GM18909 (cell line): ENCODE data around the gene SGMS1.

Experiments
- ATAC-seq: cut with Tn5 transposase; IDR thresholded peaks from one replicate; pipeline ENCODE4 v1.9.1; 2021; ENCODE audit warnings: mild to moderate bottlenecking; ENCODE audit not compliant: unreplicated experiment, poor library complexity

SGMS1 gene

GRCh38 chr10:50326172-50326555, 297.6 kb downstream of the SGMS1 start:
- ATAC-seq = no peak

DNA sequence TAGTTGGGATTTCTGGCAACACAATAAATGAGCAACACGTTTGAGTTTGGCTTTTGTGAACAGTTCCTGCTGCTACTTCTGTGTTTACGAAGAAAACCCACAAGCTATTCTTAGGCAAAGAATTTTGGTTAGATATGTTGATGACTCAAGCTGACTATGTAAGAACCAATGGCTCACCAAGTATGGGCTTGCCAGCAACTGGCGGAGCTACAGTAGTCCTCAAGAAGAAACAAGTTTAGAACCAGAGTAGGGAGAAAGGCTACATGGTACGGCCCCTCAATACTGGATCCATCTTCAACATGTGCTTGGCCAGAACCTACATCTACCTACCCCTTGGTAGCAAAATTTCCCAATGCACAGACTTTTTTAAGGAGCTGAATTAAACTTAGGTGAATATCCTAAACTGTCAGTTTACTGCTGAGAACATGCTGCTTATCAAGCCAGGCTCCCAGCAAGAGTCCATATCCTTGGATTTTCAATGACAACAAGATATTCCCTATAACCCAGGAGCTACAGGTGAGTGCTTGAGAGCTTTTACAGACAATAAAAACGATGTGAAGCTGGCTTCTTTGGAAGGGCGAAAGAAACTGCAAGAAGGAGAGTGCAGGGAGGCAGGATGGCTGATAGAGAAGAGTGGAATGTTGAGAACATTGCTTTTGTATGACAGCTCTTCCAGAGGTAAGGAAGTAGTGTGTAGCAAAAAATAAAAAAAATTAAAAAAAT, 298.1 kb downstream of the SGMS1 start:
- peak; percentile 80 for ATAC-seq

DNA sequence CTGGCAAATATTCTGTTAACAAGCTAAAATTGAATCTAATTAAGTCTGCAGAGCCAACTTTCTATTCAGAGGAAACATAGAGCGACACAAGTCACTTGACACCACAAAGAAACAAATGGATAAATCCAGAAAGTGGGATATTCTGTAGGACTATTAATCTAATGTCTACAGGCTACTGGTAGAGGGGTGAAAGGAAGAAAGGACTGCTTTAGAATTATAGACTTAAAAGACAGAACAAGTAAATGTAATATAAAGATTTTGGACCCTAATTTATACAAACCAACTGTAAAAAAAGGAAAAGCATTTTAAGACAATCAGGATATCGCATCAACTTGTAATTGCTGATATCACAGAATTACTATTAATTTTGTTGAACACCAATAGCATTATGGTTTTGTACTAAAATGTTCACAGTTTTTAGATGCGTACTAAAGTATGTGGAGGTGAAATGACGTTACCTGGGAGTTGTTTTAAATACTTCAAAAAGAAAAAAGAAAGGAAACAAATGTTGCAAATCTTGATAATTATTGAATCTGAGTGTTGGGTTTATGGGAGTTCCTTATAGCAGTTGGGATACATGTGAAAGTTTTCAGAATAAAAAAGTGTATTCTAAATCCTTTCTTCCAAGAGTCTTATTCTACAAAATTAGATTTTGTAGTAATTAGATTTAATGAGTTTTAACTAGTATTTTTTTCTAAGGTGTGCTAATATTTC, 298.9 kb downstream of the SGMS1 start:
- ATAC-seq = no peak

DNA sequence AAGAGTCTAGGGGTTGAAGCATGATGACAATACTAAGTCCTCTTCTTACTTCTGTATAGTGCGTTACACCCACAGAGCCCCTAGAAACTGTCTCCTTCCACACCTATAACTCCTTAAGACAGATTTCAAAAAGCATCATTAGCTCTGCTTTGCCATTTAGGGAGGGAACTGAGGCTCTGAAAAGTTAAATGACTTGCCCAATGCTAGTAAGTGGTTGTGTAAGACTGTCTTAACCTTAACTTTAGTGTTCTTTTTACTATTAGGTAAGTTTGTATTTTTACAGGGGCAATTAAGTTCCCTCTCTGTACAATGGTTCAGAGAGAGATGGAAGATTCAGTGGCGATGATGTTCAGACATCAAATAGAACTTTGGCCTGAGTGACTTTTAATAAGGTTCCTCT, 299.7 kb downstream of the SGMS1 start:
- no peak for ATAC-seq

DNA sequence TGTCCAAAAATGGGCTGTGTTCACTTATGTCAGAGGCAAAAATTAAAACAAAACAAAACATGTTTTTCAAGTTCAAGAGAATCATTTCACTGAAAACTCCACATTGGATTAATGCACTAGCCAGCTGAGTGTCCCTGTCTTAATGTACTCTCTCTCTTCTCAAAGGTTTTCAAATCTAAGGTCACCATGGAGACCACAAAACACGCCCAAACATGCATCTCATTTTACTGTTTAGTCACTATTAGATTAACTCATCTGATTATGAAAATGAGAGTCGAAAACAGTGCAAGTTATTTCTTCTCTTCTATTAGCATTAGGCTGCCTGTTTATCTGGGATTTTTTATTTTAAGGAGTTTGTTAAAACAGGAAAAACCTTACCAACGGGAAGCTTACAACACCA, 301.7 kb downstream of the SGMS1 start:
- no peak for ATAC-seq

- no peak for ATAC-seq
Observed at GRCh38 chr10:50318129-50318528, 305.6 kb downstream of the SGMS1 start.

DNA sequence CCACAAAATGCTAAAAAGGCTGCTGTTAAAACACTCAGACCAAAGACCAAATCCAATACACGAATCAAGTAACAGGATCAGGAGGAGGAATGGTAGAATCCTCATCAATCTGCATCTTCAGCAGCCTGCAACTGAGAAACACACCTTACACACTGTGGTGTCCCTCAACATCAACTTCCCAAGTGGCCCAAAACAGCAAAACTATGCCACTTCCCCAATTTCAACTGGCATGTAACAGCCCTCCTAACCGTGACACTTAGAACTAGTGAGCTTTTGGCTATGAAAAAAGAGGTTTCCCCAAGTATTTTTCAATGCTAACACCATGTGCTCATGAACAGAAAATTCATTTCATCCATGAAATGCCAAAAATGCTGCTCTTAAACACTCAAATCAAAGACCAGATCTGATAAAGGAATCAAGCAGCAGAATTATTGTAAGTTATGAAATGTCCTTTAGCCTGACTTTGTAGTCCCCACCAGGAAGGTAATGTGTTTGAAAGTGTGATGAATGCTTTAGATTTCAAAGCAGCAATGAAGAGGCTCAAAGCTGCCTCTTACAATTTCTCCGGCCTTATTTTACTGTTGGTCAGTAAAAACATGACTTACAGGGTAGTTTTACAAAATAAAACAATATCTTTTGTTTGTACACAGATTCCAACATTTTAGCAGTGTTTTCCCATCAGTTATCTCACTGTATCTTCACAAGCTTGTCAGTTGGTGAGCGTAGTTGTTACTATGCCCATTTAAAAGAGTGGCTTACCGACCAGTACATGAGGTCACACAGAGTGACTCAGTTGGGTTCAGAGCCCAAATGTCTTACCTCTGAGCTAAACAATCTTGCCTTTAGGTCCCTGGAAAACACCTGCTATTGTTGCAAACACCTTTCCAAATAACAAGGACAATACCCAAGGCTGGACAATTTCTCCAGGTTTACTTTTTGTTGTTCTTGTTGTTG, 306.8 kb downstream of the SGMS1 start:
- no peak for ATAC-seq

DNA sequence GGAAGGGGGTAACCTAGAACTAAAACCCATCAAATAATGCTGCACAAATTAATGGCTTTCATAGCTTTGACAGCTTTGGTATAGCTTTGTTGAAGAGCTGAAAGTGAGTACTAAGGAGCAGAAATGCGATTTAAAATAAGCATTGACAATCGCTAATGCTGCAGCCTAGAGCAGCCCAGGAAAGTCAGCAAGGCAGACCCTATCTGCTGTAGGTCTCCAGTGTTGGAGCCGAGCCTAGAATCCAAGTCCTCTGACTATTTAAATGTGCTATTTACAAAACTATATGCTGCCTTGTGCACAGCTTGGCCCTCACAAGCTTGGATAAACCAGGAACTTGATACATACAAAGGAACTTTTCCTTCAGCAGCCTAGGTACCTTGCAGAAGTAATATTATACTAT, 307.6 kb downstream of the SGMS1 start:
- no peak for ATAC-seq

DNA sequence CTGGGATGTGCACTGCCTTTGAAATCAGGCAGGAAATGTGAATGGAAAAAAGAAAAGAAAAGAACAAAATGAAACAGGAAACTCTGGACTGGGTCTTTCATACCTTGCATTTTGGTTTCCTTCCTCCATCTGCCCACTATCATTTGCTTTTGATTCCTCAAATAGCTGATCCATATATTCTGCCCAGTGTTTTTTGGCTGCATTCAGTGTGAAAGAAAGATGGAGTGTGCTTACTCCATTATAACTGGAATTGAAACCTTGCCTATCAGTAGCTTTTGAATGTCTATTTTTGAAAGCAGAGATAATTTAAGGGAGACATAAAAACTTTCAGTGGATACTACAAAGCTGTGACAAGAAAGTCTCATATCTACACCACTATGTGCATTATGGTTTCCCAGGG, 308.3 kb downstream of the SGMS1 start:
- no peak for ATAC-seq

DNA sequence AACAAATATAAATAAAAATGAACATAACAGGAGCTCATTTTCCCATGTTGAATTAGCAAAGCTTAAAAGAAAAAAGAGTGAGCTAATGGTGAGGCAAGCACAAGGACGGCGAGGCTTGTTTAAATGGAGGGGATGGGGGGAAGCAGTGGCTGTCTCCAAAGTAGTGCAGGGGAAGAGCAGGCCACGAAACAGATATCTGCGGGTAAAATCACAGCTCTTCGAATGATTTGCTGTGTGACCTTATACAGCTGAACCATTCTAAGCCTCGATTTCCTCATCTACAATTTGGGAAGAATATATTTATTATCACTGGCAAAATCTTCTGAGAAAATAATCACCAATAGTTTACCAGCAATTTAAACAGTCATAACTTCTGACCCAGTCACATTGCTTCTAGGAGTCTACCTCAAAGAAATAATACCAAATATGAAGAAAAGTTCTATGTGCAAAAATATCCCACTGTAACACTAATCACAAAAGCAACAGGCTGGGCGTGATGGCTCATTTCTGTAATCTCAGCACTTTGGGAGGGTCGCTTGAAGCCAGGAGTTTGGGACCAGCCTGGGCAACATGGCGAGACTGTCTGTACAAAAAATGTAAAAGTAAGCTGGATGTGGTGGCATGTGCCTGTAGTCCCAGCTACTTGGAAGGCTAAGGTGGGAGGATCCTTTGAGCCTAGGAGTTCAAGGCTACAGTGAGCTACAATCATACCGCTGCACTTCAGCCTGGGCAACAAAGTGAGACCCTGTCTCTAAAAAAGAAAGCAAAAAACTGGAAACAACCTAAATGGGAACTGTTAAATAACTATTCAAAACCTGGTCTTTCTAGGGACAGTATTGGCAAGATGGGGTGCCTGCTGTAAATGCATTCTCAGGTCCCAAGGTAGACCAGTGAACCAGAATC, 309.3 kb downstream of the SGMS1 start:
- no peak for ATAC-seq

GRCh38 chr10:50312464-50313437, 311.0 kb downstream of the SGMS1 start:
- no peak for ATAC-seq

- ATAC-seq = peak; percentile 83
Observed at GRCh38 chr10:50310560-50311174, 313.1 kb downstream of the SGMS1 start.

DNA sequence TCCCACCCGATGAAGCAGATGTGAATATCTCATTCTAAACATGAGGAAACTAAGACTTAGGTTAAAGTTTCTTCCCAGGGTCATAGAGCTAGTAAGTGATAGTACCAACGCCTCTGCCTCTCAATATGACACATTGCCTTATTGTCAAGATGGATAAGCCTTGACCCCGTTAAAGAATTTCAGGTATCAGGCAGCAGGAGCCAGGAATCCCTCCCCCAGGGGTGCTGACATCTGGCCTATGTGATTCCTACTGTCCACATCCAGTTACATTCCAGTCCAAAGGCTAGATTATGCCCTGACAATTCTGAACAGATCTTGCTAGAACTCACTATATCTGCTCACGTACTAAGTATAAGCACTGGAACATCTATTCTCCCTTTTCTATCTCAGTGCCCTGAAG, 314.4 kb downstream of the SGMS1 start:
- no peak for ATAC-seq

GRCh38 chr10:50304660-50305059, 319.1 kb downstream of the SGMS1 start:
- no peak for ATAC-seq

GRCh38 chr10:50299948-50300669, 323.6 kb downstream of the SGMS1 start:
- no peak for ATAC-seq

GRCh38 chr10:50295367-50295766, 328.4 kb downstream of the SGMS1 start:
- no peak for ATAC-seq

- no peak for ATAC-seq
Observed at GRCh38 chr10:50294582-50294981, 329.2 kb downstream of the SGMS1 start.
